ENCODE results near the gene GLI3. TPM values are rescaled to one million over a fixed set of nuclear protein-coding genes. Genes with fewer than 3 reads are reported as not detected.

The GLI3 gene
- total and polyA plus RNA-seq, 4 experiments from 2014 or later, result 0.06 to 0.13 TPM; not detected in 2

DNA sequence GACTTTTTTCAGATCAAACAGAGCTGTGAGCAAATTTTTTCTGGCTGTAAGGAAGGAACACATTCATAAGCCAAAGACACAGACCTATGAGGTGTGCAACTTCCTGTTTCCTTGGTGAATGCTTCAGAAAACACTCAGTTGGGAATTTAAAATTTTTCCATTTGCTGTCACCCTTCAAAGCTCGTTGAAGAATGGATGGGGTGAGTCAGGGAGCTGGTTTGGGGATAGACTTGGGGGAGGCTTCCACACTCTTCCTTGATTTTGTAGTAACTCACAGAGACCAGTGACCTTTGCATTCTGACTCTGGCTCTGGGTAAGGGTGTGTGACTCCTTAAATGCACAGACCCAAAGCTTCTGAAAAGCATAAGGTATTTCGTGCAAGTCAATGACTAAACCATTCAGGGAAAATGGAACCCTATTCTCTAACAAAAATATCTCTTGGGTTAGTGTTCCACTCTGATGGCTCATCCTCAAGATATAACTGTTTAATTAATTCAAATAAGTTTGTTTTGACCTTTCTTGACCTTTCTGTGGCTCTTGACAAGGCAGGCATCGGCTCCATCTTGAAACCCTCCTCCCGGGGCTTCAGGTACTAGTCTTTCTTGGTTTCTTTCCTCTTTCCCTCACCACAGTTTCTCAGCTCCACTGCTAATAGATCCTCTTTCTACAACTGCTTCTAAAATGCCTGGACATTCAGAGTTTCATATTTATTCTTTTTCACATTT lies 306.3 kb downstream of the GLI3 start:
- Histone ChIP-seq H3K27me3 (ENCODE audit: insufficient read depth, low read length) (no peaks in the 10 kb centered on the region), H3K9me3 (ENCODE audit: control insufficient read depth in 1 of 2, low read length in 2 of 2) (no peaks in the 10 kb centered on the region), H3K27ac (ENCODE audit: low read depth, low read length) (no peak overlapping the region), H3K4me1 (ENCODE audit: insufficient read depth, low read length) (no peaks in the 10 kb centered on the region), H3K4me3 (ENCODE audit: low read length in 2 of 2) (no peak overlapping the region), H3K36me3 (ENCODE audit: insufficient read depth, low read length) (no peaks in the 10 kb centered on the region)
- ChIA-PET CTCF (ENCODE audit: partially characterized antibody) (interaction anchor here (1.3 kb wide), 1 partner anchor 10 kb away, joined by 6 read pairs; no protein-coding TSS in a partner anchor), POLR2A (ENCODE audit: partially characterized antibody) (no interaction called here)
- intact Hi-C loops (cut with micrococcal nuclease), result no loop called here
- Mint-ChIP-seq H3K4me1 (no peaks in the 10 kb centered on the region), H3K36me3 (no peaks in the 10 kb centered on the region), H3K27me3 (peaks cover 6% of the 10 kb centered on the region in 2 donors), H3K4me3 (peak overlapping the region in 1 of 8 donors; percentile 13), H3K9me3 (no peaks in the 10 kb centered on the region), H3K27ac (no peak overlapping the region)
- DNase-seq, result no peak

DNA sequence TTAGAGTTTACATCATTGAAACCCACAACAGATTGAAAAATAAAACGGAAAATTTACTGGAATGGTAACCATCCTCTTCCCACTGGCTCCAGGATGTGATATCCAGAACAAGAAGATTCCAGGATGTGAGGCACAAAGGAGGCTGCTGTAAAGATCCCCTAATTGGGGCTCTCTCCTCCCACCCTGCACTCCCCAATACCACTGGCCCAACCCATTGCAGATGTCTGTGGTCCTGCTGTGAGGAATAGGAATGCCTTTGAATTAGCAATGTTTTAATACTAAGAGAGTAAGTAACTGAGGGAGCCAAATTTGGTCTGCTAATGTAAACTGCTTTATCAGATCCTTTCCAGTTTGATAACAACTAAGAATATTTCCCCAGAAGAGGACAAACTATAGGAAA lies 308.2 kb downstream of the GLI3 start:
- Mint-ChIP-seq H3K9me3 (no peaks in the 10 kb centered on the region), H3K4me1 (no peaks in the 10 kb centered on the region), H3K27ac (no peak overlapping the region), H3K4me3 (no peak overlapping the region), H3K36me3 (no peaks in the 10 kb centered on the region), H3K27me3 (peaks cover 6% of the 10 kb centered on the region in 2 donors)
- Histone ChIP-seq H3K4me3 (ENCODE audit: low read length in 2 of 2) (no peak overlapping the region), H3K4me1 (ENCODE audit: insufficient read depth, low read length) (no peaks in the 10 kb centered on the region), H3K27ac (ENCODE audit: low read depth, low read length) (no peak overlapping the region), H3K27me3 (ENCODE audit: insufficient read depth, low read length) (no peaks in the 10 kb centered on the region), H3K9me3 (ENCODE audit: control insufficient read depth in 1 of 2, low read length in 2 of 2) (no peaks in the 10 kb centered on the region), H3K36me3 (ENCODE audit: insufficient read depth, low read length) (no peaks in the 10 kb centered on the region)
- CTCF ChIA-PET (ENCODE audit: partially characterized antibody), result interaction anchor here (1.8 kb wide), 1 partner anchor 12 kb away, joined by 12 read pairs; no protein-coding TSS in a partner anchor
- no peak for DNase-seq
- intact Hi-C loops (cut with micrococcal nuclease), result no loop called here
- POLR2A ChIA-PET (ENCODE audit: partially characterized antibody), result no interaction called here

DNA sequence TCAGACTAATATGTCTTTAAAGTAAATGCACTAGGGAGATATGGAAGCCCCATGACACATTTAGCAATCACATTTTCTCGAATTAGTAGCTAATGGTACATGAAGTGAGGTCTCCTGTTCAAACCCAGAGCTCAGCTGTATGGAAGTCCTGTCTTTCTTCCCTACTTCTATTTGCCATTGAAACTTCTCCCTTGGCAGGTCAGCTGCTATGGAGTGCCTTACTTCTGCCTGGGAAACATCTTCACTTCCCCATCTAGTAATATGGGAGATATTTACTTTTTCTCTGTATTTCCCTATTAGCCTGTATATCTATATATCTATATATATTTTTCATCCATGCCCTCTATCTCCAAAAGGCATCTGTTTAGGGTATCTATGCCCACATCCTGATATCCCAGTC lies 308.8 kb downstream of the GLI3 start:
- CTCF ChIA-PET (ENCODE audit: partially characterized antibody), result interaction anchor here (1.1 to 1.8 kb wide), 2 partner anchors 13 to 15 kb away, joined by 6 to 12 read pairs; no protein-coding TSS in a partner anchor
- peaks cover 6% of the 10 kb centered on the region in 2 donors for H3K27me3 Mint-ChIP-seq
- POLR2A ChIA-PET (ENCODE audit: partially characterized antibody), result no interaction called here
- H3K4me1 ChIP-seq (ENCODE audit: insufficient read depth, low read length), result no peaks in the 10 kb centered on the region
- H3K36me3 Mint-ChIP-seq, result no peaks in the 10 kb centered on the region
- H3K9me3 Mint-ChIP-seq, result no peaks in the 10 kb centered on the region
- no peak overlapping the region for H3K4me3 Mint-ChIP-seq
- intact Hi-C loops (cut with micrococcal nuclease), result no loop called here
- no peak overlapping the region for H3K27ac ChIP-seq (ENCODE audit: low read depth, low read length)
- no peaks in the 10 kb centered on the region for H3K4me1 Mint-ChIP-seq
- H3K36me3 ChIP-seq (ENCODE audit: insufficient read depth, low read length), result no peaks in the 10 kb centered on the region
- H3K4me3 ChIP-seq (ENCODE audit: low read length in 2 of 2), result no peak overlapping the region
- no peaks in the 10 kb centered on the region for H3K9me3 ChIP-seq (ENCODE audit: control insufficient read depth in 1 of 2, low read length in 2 of 2)
- no peak overlapping the region for H3K27ac Mint-ChIP-seq
- DNase-seq, result no peak
- no peaks in the 10 kb centered on the region for H3K27me3 ChIP-seq (ENCODE audit: insufficient read depth, low read length)

DNA sequence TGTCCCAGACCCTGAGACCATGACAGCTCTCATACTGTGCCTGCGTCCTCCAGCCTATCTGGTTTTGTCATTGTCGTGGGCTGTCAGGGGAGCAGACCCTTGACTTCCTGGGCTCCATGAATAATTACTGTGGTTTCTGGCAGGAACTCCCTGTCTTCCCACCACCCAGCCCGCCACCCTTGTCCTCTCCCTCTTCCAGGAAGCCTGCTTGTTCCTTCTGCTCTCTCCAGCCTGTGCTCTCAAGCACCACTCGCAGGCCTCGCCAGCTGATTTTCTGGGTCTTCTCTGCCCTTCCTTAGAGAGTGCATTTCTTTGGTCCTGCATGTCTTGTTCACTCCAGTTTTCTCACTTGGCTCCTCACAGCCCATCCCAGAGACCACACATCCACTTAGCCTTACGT lies 309.6 kb downstream of the GLI3 start:
- Mint-ChIP-seq H3K4me1 (no peaks in the 10 kb centered on the region), H3K4me3 (no peak overlapping the region), H3K36me3 (no peaks in the 10 kb centered on the region), H3K27ac (no peak overlapping the region), H3K9me3 (no peaks in the 10 kb centered on the region), H3K27me3 (peaks cover 3 to 6% of the 10 kb centered on the region in 2 donors)
- no peaks in the 10 kb centered on the region for H3K4me1 ChIP-seq (ENCODE audit: insufficient read depth, low read length)
- DNase-seq, result no peak
- no peaks in the 10 kb centered on the region for H3K36me3 ChIP-seq (ENCODE audit: insufficient read depth, low read length)
- ChIA-PET POLR2A (ENCODE audit: partially characterized antibody) (no interaction called here), CTCF (ENCODE audit: partially characterized antibody) (interaction anchor here (1.1 to 2.2 kb wide), 3 partner anchors 13 to 16 kb away, joined by 6 to 12 read pairs (median 7); no protein-coding TSS in a partner anchor)
- H3K27me3 ChIP-seq (ENCODE audit: insufficient read depth, low read length), result no peaks in the 10 kb centered on the region
- no peak overlapping the region for H3K27ac ChIP-seq (ENCODE audit: low read depth, low read length)
- intact Hi-C loops (cut with micrococcal nuclease), result no loop called here
- H3K9me3 ChIP-seq (ENCODE audit: control insufficient read depth in 1 of 2, low read length in 2 of 2), result no peaks in the 10 kb centered on the region
- H3K4me3 ChIP-seq (ENCODE audit: low read length in 2 of 2), result no peak overlapping the region

DNA sequence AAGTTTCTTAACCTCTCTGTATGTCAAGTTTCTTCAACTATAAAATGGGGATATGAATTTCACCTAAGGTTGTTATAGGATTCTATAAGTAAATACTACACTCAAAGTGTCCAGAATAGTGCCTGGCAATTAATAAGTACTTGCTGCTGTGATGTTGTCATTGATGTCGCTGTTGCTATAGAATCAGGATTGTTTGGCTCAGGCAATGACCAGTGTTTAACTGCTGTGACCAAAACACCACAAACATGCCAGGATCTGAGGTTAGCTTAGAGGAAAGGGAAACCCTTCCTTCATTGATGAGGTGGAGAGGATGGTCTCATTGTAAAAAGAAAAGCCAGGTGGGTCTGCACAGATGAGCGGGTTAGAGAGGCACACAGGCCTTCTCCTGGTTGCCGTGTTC lies 311.1 kb downstream of the GLI3 start:
- no peaks in the 10 kb centered on the region for H3K4me1 ChIP-seq (ENCODE audit: insufficient read depth, low read length)
- no peak overlapping the region for H3K27ac ChIP-seq (ENCODE audit: low read depth, low read length)
- ChIA-PET CTCF (ENCODE audit: partially characterized antibody) (interaction anchor here (2.2 kb wide), 1 partner anchor 15 kb away, joined by 7 read pairs; no protein-coding TSS in a partner anchor), POLR2A (ENCODE audit: partially characterized antibody) (no interaction called here)
- no peaks in the 10 kb centered on the region for H3K9me3 ChIP-seq (ENCODE audit: control insufficient read depth in 1 of 2, low read length in 2 of 2)
- no peak for DNase-seq
- H3K4me3 Mint-ChIP-seq, result no peak overlapping the region
- H3K4me3 ChIP-seq (ENCODE audit: low read length in 2 of 2), result no peak overlapping the region
- no peak overlapping the region for H3K27ac Mint-ChIP-seq
- H3K36me3 ChIP-seq (ENCODE audit: insufficient read depth, low read length), result no peaks in the 10 kb centered on the region
- H3K27me3 ChIP-seq (ENCODE audit: insufficient read depth, low read length), result no peaks in the 10 kb centered on the region
- H3K4me1 Mint-ChIP-seq, result no peaks in the 10 kb centered on the region
- H3K36me3 Mint-ChIP-seq, result no peaks in the 10 kb centered on the region
- peaks cover 3 to 6% of the 10 kb centered on the region in 2 donors for H3K27me3 Mint-ChIP-seq
- no peaks in the 10 kb centered on the region for H3K9me3 Mint-ChIP-seq
- intact Hi-C loops (cut with micrococcal nuclease), result no loop called here

DNA sequence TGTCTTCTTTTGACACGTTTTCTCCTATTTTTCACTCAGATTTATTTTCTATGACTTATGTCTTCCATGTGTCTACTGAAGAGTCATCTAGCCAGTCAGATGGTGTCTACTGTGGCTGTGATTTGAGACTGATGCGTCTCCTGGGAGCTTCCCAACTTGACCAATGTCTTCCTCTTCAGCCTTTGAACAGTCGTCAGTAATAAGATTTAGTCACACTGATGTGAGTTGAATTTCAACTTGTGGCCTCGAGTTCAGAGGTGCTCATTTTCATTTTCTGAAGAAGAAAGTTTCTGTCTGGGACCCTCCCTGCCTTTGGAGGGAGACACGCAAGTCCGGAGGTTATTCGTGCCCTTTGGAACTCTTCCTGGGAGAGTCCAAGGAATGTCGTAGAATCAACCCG lies 312.2 kb downstream of the GLI3 start:
- Mint-ChIP-seq H3K27me3 (peaks cover 3 to 11% of the 10 kb centered on the region in 2 donors), H3K4me3 (no peak overlapping the region), H3K27ac (no peak overlapping the region), H3K36me3 (no peaks in the 10 kb centered on the region), H3K4me1 (no peaks in the 10 kb centered on the region), H3K9me3 (no peaks in the 10 kb centered on the region)
- no peaks in the 10 kb centered on the region for H3K4me1 ChIP-seq (ENCODE audit: insufficient read depth, low read length)
- no peak overlapping the region for H3K4me3 ChIP-seq (ENCODE audit: low read length in 2 of 2)
- POLR2A ChIA-PET (ENCODE audit: partially characterized antibody), result no interaction called here
- CTCF ChIA-PET (ENCODE audit: partially characterized antibody), result no interaction called here
- H3K27me3 ChIP-seq (ENCODE audit: insufficient read depth, low read length), result no peaks in the 10 kb centered on the region
- no peaks in the 10 kb centered on the region for H3K36me3 ChIP-seq (ENCODE audit: insufficient read depth, low read length)
- H3K9me3 ChIP-seq (ENCODE audit: control insufficient read depth in 1 of 2, low read length in 2 of 2), result no peaks in the 10 kb centered on the region
- intact Hi-C loops (cut with micrococcal nuclease), result no loop called here
- no peak for DNase-seq
- no peak overlapping the region for H3K27ac ChIP-seq (ENCODE audit: low read depth, low read length)

DNA sequence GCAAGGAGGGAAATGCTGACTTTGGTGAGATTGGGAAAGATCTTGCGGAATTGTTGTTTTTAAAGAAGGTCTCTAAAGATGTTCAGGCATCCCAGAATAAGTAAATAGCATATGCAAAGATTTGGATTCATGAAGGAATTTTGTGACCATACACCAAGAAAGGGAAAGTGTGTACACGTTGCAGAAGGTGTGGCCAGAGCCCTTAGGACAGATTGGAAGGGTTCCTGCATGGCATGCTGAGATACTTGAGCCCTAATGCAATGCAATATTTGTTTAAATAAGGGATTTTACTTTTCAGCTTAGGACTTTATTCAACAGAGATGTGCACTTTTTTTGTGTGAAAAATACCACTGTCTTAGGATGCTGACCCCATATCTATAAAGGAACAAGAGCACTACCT lies 314.6 kb downstream of the GLI3 start:
- no peaks in the 10 kb centered on the region for H3K36me3 Mint-ChIP-seq
- H3K9me3 Mint-ChIP-seq, result no peaks in the 10 kb centered on the region
- H3K27me3 ChIP-seq (ENCODE audit: insufficient read depth, low read length), result no peaks in the 10 kb centered on the region
- H3K4me3 ChIP-seq (ENCODE audit: low read length in 2 of 2), result no peak overlapping the region
- H3K27ac Mint-ChIP-seq, result no peak overlapping the region
- no peaks in the 10 kb centered on the region for H3K9me3 ChIP-seq (ENCODE audit: control insufficient read depth in 1 of 2, low read length in 2 of 2)
- H3K4me1 Mint-ChIP-seq, result no peaks in the 10 kb centered on the region
- intact Hi-C loops (cut with micrococcal nuclease), result no loop called here
- ChIA-PET CTCF (ENCODE audit: partially characterized antibody) (interaction anchor here (1.1 to 1.3 kb wide), 3 partner anchors 11 to 21 kb away, joined by 3 to 5 read pairs (median 5); no protein-coding TSS in a partner anchor), POLR2A (ENCODE audit: partially characterized antibody) (no interaction called here)
- no peak overlapping the region for H3K4me3 Mint-ChIP-seq
- peaks cover 7% of the 10 kb centered on the region in 2 donors for H3K27me3 Mint-ChIP-seq
- no peaks in the 10 kb centered on the region for H3K36me3 ChIP-seq (ENCODE audit: insufficient read depth, low read length)
- no peak for DNase-seq
- no peaks in the 10 kb centered on the region for H3K4me1 ChIP-seq (ENCODE audit: insufficient read depth, low read length)
- H3K27ac ChIP-seq (ENCODE audit: low read depth, low read length), result no peak overlapping the region

Measured in CD4-positive, alpha-beta memory T cell (primary cell).